ENCODE data around the gene ADARB2.

GRCh38 chr10:1737222-1738061 lies at the start of gene ADARB2:
- TF ChIP-seq CTCF (IDR thresholded peaks at IDR 0.05) (no peak), POLR2AphosphoS5 (IDR thresholded peaks at IDR 0.05) (no peak), POLR2A (IDR thresholded peaks at IDR 0.05; ENCODE audit: low read depth) (no peak)

Data from esophagus muscularis mucosa (tissue), 3 donors.